MCF 10A (cell line): ENCODE results near the gene FKBP2. TPM values are rescaled to one million over a fixed set of nuclear protein-coding genes. Genes with fewer than 3 reads are reported as not detected.

ENCODE experiments used
- BruUV-seq: library from RNA; stranded (reverse); fragments of 400-500 nt; replicated peaks from 2 replicates; lab custom pipeline; 2021; lab: Mats Ljungman, UMichigan
- CTCF ChIA-PET: fragments of 300-600 bp; sonication (Branson Sonifier 250); formaldehyde crosslinking; extraction: SDS; loops from one replicate; lab custom pipeline; 2021; ENCODE audit warnings: antibody characterized with exemption, inconsistent platforms; lab: Yijun Ruan, JAX
- POLR2A ChIA-PET: fragments of 300-600, 350-650 bp; sonication (Branson Sonifier 250); formaldehyde crosslinking; extraction: SDS; loops from one replicate; lab custom pipeline; 2020; ENCODE audit warnings: antibody characterized with exemption, inconsistent platforms; lab: Yijun Ruan, JAX
- DNase-seq: peaks from one replicate; pipeline ENCODE4 v3.0.0-alpha.2; 2018; ENCODE audit not compliant: unreplicated experiment
- H3K27ac Mint-ChIP-seq: one replicate; pipeline ENCODE4 v1.8.0; 2022; ENCODE audit warnings: mild to moderate bottlenecking, low read depth, mixed read lengths; ENCODE audit not compliant: unreplicated experiment
- H3K27me3 Mint-ChIP-seq: one replicate; pipeline ENCODE4 v1.8.0; 2022; ENCODE audit warnings: mixed read lengths; ENCODE audit not compliant: insufficient read depth, unreplicated experiment
- H3K36me3 Mint-ChIP-seq: one replicate; pipeline ENCODE4 v1.8.0; 2022; ENCODE audit warnings: mild to moderate bottlenecking, moderate library complexity, mixed read lengths; ENCODE audit not compliant: insufficient read depth, unreplicated experiment
- H3K4me1 Mint-ChIP-seq: one replicate; pipeline ENCODE4 v1.8.0; 2022; ENCODE audit warnings: mixed read lengths; ENCODE audit not compliant: insufficient read depth, unreplicated experiment
- H3K4me3 Mint-ChIP-seq: one replicate; pipeline ENCODE4 v1.8.0; 2022; ENCODE audit warnings: mild to moderate bottlenecking, moderate library complexity, mixed read lengths; ENCODE audit not compliant: unreplicated experiment
- H3K9me3 Mint-ChIP-seq: one replicate; pipeline ENCODE4 v1.8.0; 2022; ENCODE audit warnings: mixed read lengths; ENCODE audit not compliant: unreplicated experiment
- intact Hi-C: fragments of 100-400 bp; cut with micrococcal nuclease; formaldehyde crosslinking; loops from 2 replicates; pipeline ENCODE4 v1.14.1; 2022
- total RNA-seq: library from RNA; stranded (reverse); gene quantifications from 2 replicates; pipeline ENCODE4 v1.2.3, GENCODE V29; 2022
- TF ChIP-seq, protein P1 (sequence below): fragments of 200-600 bp; IDR thresholded peaks from one replicate; pipeline ENCODE4 v1.8.0; 2022; ENCODE audit warnings: antibody characterized with exemption, mild to moderate bottlenecking; ENCODE audit not compliant: unreplicated experiment

The FKBP2 gene
- total RNA-seq, 1 experiment from 2014 or later: 86.0 TPM

DNA sequence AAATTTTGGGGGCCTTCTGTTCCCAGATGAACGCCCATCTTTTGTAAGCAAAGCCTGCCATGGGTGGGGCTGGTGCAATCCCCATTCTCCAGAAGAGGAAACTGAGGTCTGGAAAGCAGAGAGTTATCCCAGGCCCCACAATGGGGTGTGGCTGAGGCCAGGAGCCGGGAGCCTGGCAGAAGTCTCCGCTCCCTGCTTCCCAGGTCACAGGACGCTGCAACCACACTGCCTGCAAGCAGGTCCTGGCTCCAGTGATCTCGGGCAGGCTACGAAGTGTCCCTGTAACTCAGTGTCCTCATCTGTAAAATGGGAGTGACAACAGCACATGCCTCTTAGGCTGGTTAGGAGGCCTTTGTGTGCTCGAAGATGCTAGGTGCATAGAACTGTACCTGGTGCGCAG, 12.1 kb downstream of the FKBP2 start:
- ChIA-PET POLR2A (interaction anchor here (0.8 to 2.5 kb wide), 5 partner anchors 14 to 52 kb away, joined by 5 to 53 read pairs (median 8); partner anchors contain the start of genes BAD, ESRRA and GPR137), CTCF (interaction anchor here (0.6 to 4.5 kb wide), 4 partner anchors 12 to 99 kb away, joined by 3 to 65 read pairs (median 20); partner anchors contain the start of gene CATSPERZ)
- Mint-ChIP-seq H3K4me3 (no peak overlapping the region), H3K9me3 (no peaks in the 10 kb centered on the region), H3K27me3 (no peaks in the 10 kb centered on the region), H3K27ac (no peak overlapping the region), H3K4me1 (peaks cover 6% of the 10 kb centered on the region), H3K36me3 (peaks cover 5% of the 10 kb centered on the region)
- DNase-seq: no peak
- BruUV-seq: no TSS peak
- intact Hi-C loops: loop anchor here (2.0 to 5.0 kb wide), 4 partner anchors 34 to 104 kb away; partner anchors contain the start of genes CATSPERZ, GPR137 and RPS6KA4
- TF ChIP-seq, protein P1, sequence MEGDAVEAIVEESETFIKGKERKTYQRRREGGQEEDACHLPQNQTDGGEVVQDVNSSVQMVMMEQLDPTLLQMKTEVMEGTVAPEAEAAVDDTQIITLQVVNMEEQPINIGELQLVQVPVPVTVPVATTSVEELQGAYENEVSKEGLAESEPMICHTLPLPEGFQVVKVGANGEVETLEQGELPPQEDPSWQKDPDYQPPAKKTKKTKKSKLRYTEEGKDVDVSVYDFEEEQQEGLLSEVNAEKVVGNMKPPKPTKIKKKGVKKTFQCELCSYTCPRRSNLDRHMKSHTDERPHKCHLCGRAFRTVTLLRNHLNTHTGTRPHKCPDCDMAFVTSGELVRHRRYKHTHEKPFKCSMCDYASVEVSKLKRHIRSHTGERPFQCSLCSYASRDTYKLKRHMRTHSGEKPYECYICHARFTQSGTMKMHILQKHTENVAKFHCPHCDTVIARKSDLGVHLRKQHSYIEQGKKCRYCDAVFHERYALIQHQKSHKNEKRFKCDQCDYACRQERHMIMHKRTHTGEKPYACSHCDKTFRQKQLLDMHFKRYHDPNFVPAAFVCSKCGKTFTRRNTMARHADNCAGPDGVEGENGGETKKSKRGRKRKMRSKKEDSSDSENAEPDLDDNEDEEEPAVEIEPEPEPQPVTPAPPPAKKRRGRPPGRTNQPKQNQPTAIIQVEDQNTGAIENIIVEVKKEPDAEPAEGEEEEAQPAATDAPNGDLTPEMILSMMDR: no peak

DNA sequence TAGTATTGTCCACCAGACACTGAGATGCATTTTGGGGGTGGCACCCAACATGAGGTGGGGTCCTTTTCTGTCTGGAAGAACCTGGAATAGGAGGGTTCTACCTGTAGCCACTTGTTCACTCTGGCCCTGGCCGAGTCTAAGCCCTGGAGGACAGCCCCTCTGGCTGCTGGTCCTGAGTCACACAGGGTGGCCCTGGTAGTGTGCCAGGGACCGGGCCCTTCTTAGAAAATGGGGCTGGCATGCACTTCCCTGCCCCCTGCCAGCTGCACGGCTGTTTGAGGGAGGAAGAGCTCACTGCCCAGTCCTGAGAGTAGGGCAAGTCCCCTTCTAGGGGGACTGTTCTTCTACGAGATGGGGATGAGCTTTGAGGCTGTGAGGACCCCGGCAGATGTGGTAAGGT, 12.6 kb downstream of the FKBP2 start:
- no peak for DNase-seq
- Mint-ChIP-seq H3K36me3 (peaks cover 9% of the 10 kb centered on the region), H3K27me3 (no peaks in the 10 kb centered on the region), H3K9me3 (no peaks in the 10 kb centered on the region), H3K4me3 (no peak overlapping the region), H3K4me1 (peaks cover 6% of the 10 kb centered on the region), H3K27ac (no peak overlapping the region)
- POLR2A ChIA-PET: interaction anchor here (0.7 to 1.3 kb wide), 2 partner anchors 16 to 43 kb away, joined by 3 read pairs; no protein-coding TSS in a partner anchor
- intact Hi-C loops: loop anchor here (2.0 to 5.0 kb wide), 4 partner anchors 34 to 104 kb away; partner anchors contain the start of genes CATSPERZ, GPR137 and RPS6KA4
- CTCF ChIA-PET: interaction anchor here (0.8 to 2.5 kb wide), 5 partner anchors 11 to 50 kb away, joined by 3 to 7 read pairs (median 4); no protein-coding TSS in a partner anchor
- TF ChIP-seq, protein P1: no peak
- BruUV-seq: no TSS peak

- DNase-seq: no peak
- intact Hi-C loops: loop anchor here (5.0 kb wide), 3 partner anchors 33 to 103 kb away; partner anchors contain the start of genes GPR137 and RPS6KA4
- ChIA-PET POLR2A (interaction anchor here (0.7 to 1.3 kb wide), 2 partner anchors 15 to 42 kb away, joined by 3 read pairs; no protein-coding TSS in a partner anchor), CTCF (interaction anchor here (0.6 to 2.5 kb wide), 6 partner anchors 10 to 50 kb away, joined by 3 to 7 read pairs (median 4); no protein-coding TSS in a partner anchor)
- Mint-ChIP-seq H3K27ac (no peak overlapping the region), H3K9me3 (no peaks in the 10 kb centered on the region), H3K36me3 (peaks cover 15% of the 10 kb centered on the region), H3K27me3 (no peaks in the 10 kb centered on the region), H3K4me1 (peaks cover 6% of the 10 kb centered on the region), H3K4me3 (no peak overlapping the region)
- BruUV-seq: no TSS peak
- TF ChIP-seq, protein P1: no peak
Observed at GRCh38 chr11:64254326-64254725, 13.4 kb downstream of the FKBP2 start.
